SK-N-SH (cell line): ENCODE measurements around the gene NKD1. TPM values are rescaled to one million over a fixed set of nuclear protein-coding genes. Genes with fewer than 3 reads are reported as not detected.

Experiments used
- CTCF ChIA-PET: fragments of 300-600, 350-600 bp; formaldehyde crosslinking; extraction: SDS; loops from one replicate; lab custom pipeline; 2021; lab: Yijun Ruan, JAX
- POLR2A ChIA-PET: fragments of 350-600 bp; sonication (Branson Sonifier 250); formaldehyde crosslinking; extraction: SDS; loops from one replicate; lab custom pipeline; 2020; ENCODE audit warnings: antibody characterized with exemption, inconsistent platforms; lab: Yijun Ruan, JAX
- DNase-seq: peaks from one replicate; pipeline ENCODE4 v3.0.0; 2012
- H2AFZ ChIP-seq: fragments of 200-600 bp; sonication (generic); 2 replicates; pipeline ENCODE4 v1.8.1; 2016; ENCODE audit warnings: antibody characterized with exemption, mild to moderate bottlenecking, low read depth
- H3F3A ChIP-seq: fragments of 200-600 bp; sonication (generic); replicated peaks from 2 replicates; pipeline ENCODE3; 2016; ENCODE audit warnings: antibody characterized with exemption, mild to moderate bottlenecking; ENCODE audit not compliant: insufficient read depth
- H3K27ac ChIP-seq, 2 experiments: fragments of 200-500 bp in 1 of 2; fragments of 200-600 bp in 1 of 2; sonication (Bioruptor generic) in 1 of 2; sonication (generic), shearing (Covaris generic) in 1 of 2; 2 replicates each; pipeline versions ENCODE4 v1.5.1 to v1.6.1; 2014 to 2016; ENCODE audit warnings: low read depth in 2 of 2, inconsistent platforms in 1 of 2, low read length in 1 of 2, mild to moderate bottlenecking in 1 of 2, mixed read lengths in 1 of 2
- H3K27me3 ChIP-seq: fragments of 200-600 bp; sonication (generic), shearing (Covaris generic); 2 replicates; pipeline ENCODE4 v1.6.1; 2016; ENCODE audit warnings: mixed run types; ENCODE audit not compliant: insufficient read depth
- H3K36me3 ChIP-seq, 2 experiments: fragments of 200-500 bp in 1 of 2; fragments of 200-600 bp in 1 of 2; sonication (Bioruptor generic) in 1 of 2; sonication (generic) in 1 of 2; replicated peaks in 1 of 2; 2 replicates each; pipeline versions ENCODE3 to v1.5.1; 2014 to 2016; ENCODE audit warnings: low read length in 1 of 2, mild to moderate bottlenecking in 1 of 2; ENCODE audit not compliant: insufficient read depth in 2 of 2, control insufficient read depth in 1 of 2
- H3K4me1 ChIP-seq, 2 experiments: fragments of 200-500 bp in 1 of 2; fragments of 200-600 bp in 1 of 2; sonication (Bioruptor generic) in 1 of 2; sonication (generic), shearing (Covaris generic) in 1 of 2; 2 replicates each; pipeline versions ENCODE4 v1.5.1 to v1.6.1; 2014 to 2016; ENCODE audit warnings: low read depth in 1 of 2, low read length in 1 of 2, mixed run types in 1 of 2; ENCODE audit not compliant: insufficient read depth in 2 of 2, control insufficient read depth in 1 of 2
- H3K4me2 ChIP-seq: fragments of 200-600 bp; sonication (generic), shearing (Covaris generic); 2 replicates; pipeline ENCODE4 v1.6.1; 2017; ENCODE audit warnings: mixed run types
- H3K4me3 ChIP-seq, 2 experiments: fragments of 200-500 bp in 1 of 2; fragments of 200-600 bp in 1 of 2; sonication (Bioruptor generic) in 1 of 2; sonication (generic), shearing (Covaris generic) in 1 of 2; 2 replicates each; pipeline versions ENCODE4 v1.5.1 to v1.8.1; 2014 to 2016; ENCODE audit warnings: low read depth in 2 of 2, inconsistent platforms in 1 of 2, low read length in 1 of 2, mild to moderate bottlenecking in 1 of 2, mixed read lengths in 1 of 2, moderate library complexity in 1 of 2
- H3K79me2 ChIP-seq: fragments of 200-600 bp; sonication (generic); 2 replicates; pipeline ENCODE4 v1.8.1; 2017; ENCODE audit warnings: mild to moderate bottlenecking; ENCODE audit not compliant: insufficient read depth
- H3K9ac ChIP-seq: fragments of 200-600 bp; sonication (generic); 2 replicates; pipeline ENCODE4 v1.6.1; 2017; ENCODE audit warnings: mixed run types
- H3K9me2 ChIP-seq: fragments of 200-600 bp; sonication (generic); 2 replicates; pipeline ENCODE4 v1.6.1; 2017; ENCODE audit warnings: mixed run types
- H3K9me3 ChIP-seq: fragments of 200-600 bp; sonication (generic); 2 replicates; pipeline ENCODE4 v1.6.1; 2017; ENCODE audit warnings: mixed run types, mild to moderate bottlenecking, moderate library complexity
- H4K20me1 ChIP-seq: fragments of 200-600 bp; sonication (generic); 2 replicates; pipeline ENCODE4 v1.6.1; 2017; ENCODE audit warnings: mild to moderate bottlenecking, mixed run types; ENCODE audit not compliant: insufficient read depth
- CTCF ChIP-seq: fragments of 200-600 bp; sonication (generic); IDR thresholded peaks from 2 replicates; pipeline ENCODE4 v1.6.1; 2017; ENCODE audit warnings: antibody characterized with exemption, mild to moderate bottlenecking, moderate library complexity
- ELF1 ChIP-seq: IDR thresholded peaks from 2 replicates; pipeline ENCODE4 v1.4.0; 2012
- EP300 ChIP-seq, 2 experiments: IDR thresholded peaks; 2 replicates each; pipeline versions ENCODE4 v1.4.0 to v1.6.1; 2012; ENCODE audit warnings: borderline replicate concordance in 1 of 2, low read depth in 1 of 2, low read length in 1 of 2
- FOSL2 ChIP-seq: IDR thresholded peaks from 2 replicates; pipeline ENCODE4 v1.4.0; 2012; ENCODE audit warnings: low read depth, mild to moderate bottlenecking, moderate library complexity, borderline replicate concordance
- FOXM1 ChIP-seq: IDR thresholded peaks from 2 replicates; pipeline ENCODE4 v1.4.0; 2012; ENCODE audit warnings: low read depth, mild to moderate bottlenecking
- GATA2 ChIP-seq: sonication (generic); formaldehyde crosslinking; IDR thresholded peaks from 2 replicates; pipeline ENCODE4 v1.5.0; 2020; ENCODE audit warnings: mild to moderate bottlenecking, missing genetic modification reagents
- JUND ChIP-seq: IDR thresholded peaks from 2 replicates; pipeline ENCODE4 v1.4.0; 2012
- NRF1 ChIP-seq: IDR thresholded peaks from 2 replicates; pipeline ENCODE4 v1.6.1; 2012; ENCODE audit warnings: low read depth, mild to moderate bottlenecking, low read length
- RAD21 ChIP-seq: IDR thresholded peaks from 2 replicates; pipeline ENCODE4 v1.6.1; 2012; ENCODE audit warnings: mild to moderate bottlenecking, low read length
- RXRA ChIP-seq: IDR thresholded peaks from 2 replicates; pipeline ENCODE4 v1.4.0; 2012; ENCODE audit warnings: low read depth, mild to moderate bottlenecking, borderline replicate concordance
- YY1 ChIP-seq: IDR thresholded peaks from 2 replicates; pipeline ENCODE4 v1.4.0; 2012; ENCODE audit warnings: low read depth, mild to moderate bottlenecking
- WGBS: methylation state at CpG from one replicate; pipeline ENCODE4 v1.1.6; 2017; ENCODE audit warnings: low lambda C conversion rate; 5-methylcytosine and 5-hydroxymethylcytosine counted together
- polyA plus RNA-seq, 3 experiments: library from polyadenylated mRNA; depleted of rRNA; stranded (reverse); fragments of >200 nt; gene quantifications; 2 replicates each; pipeline ENCODE4 v1.2.3, GENCODE V29; 2012
- TF ChIP-seq, protein P1 (sequence below): IDR thresholded peaks from 2 replicates; pipeline ENCODE4 v1.6.1; 2012; ENCODE audit warnings: mild to moderate bottlenecking, low read depth, low read length, moderate library complexity
- TF ChIP-seq, protein P2 (sequence below): IDR thresholded peaks from 2 replicates; pipeline ENCODE4 v1.4.0; 2012; ENCODE audit warnings: low read depth
- TF ChIP-seq, protein P3 (sequence below): fragments of 150-350 bp; IDR thresholded peaks from 2 replicates; pipeline ENCODE4 v1.6.1; 2016; ENCODE audit warnings: mild to moderate bottlenecking, low read depth, low read length

NKD1 gene
- polyA plus RNA-seq, 1 of the 3 experiments (the other 2 are of a cell fraction): 0.02 TPM

GRCh38 chr16:50560903-50561863 is 13.0 kb downstream of the NKD1 start (continued):
- TF ChIP-seq, protein P1, sequence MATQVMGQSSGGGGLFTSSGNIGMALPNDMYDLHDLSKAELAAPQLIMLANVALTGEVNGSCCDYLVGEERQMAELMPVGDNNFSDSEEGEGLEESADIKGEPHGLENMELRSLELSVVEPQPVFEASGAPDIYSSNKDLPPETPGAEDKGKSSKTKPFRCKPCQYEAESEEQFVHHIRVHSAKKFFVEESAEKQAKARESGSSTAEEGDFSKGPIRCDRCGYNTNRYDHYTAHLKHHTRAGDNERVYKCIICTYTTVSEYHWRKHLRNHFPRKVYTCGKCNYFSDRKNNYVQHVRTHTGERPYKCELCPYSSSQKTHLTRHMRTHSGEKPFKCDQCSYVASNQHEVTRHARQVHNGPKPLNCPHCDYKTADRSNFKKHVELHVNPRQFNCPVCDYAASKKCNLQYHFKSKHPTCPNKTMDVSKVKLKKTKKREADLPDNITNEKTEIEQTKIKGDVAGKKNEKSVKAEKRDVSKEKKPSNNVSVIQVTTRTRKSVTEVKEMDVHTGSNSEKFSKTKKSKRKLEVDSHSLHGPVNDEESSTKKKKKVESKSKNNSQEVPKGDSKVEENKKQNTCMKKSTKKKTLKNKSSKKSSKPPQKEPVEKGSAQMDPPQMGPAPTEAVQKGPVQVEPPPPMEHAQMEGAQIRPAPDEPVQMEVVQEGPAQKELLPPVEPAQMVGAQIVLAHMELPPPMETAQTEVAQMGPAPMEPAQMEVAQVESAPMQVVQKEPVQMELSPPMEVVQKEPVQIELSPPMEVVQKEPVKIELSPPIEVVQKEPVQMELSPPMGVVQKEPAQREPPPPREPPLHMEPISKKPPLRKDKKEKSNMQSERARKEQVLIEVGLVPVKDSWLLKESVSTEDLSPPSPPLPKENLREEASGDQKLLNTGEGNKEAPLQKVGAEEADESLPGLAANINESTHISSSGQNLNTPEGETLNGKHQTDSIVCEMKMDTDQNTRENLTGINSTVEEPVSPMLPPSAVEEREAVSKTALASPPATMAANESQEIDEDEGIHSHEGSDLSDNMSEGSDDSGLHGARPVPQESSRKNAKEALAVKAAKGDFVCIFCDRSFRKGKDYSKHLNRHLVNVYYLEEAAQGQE: no peak
- no peak for TF ChIP-seq NRF1
- no peak for TF ChIP-seq RAD21
- no peak for TF ChIP-seq GATA2 (CRISPR knock-in tag)
- no peak for TF ChIP-seq FOXM1
- no peak for TF ChIP-seq JUND

GRCh38 chr16:50562657-50563056 is 14.5 kb downstream of the NKD1 start:
- Histone ChIP-seq H2AFZ (no peak overlapping the region), H3K9me3 (no peaks in the 10 kb centered on the region), H3K4me2 (no peak overlapping the region), H3K27me3 (no peaks in the 10 kb centered on the region), H3F3A (no peaks in the 10 kb centered on the region), H3K36me3 (no peaks in the 10 kb centered on the region), H3K27ac (no peak overlapping the region), H4K20me1 (no peaks in the 10 kb centered on the region), H3K9ac (no peak overlapping the region), H3K4me1 (peaks cover 0 to 2% of the 10 kb centered on the region in 2 experiments; a peak in 1 of 4 replicates), H3K4me3 (no peak overlapping the region), H3K79me2 (no peaks in the 10 kb centered on the region), H3K9me2 (no peaks in the 10 kb centered on the region)
- POLR2A ChIA-PET: no interaction called here
- CTCF ChIA-PET: no interaction called here
- WGBS: 34% methylated on average over 7 of the region's 7 CpGs
- DNase-seq: no peak
- TF ChIP-seq FOSL2 (no peak), EP300 (IDR thresholded peaks at IDR 0.05; ENCODE audit: borderline replicate concordance in 1 of 2, low read depth in 1 of 2, low read length in 1 of 2) (no peak), CTCF (no peak), YY1 (no peak), FOXM1 (no peak), RXRA (no peak), JUND (no peak), ELF1 (no peak)
- TF ChIP-seq, protein P2, sequence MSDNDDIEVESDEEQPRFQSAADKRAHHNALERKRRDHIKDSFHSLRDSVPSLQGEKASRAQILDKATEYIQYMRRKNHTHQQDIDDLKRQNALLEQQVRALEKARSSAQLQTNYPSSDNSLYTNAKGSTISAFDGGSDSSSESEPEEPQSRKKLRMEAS: no peak
- TF ChIP-seq, protein P3, sequence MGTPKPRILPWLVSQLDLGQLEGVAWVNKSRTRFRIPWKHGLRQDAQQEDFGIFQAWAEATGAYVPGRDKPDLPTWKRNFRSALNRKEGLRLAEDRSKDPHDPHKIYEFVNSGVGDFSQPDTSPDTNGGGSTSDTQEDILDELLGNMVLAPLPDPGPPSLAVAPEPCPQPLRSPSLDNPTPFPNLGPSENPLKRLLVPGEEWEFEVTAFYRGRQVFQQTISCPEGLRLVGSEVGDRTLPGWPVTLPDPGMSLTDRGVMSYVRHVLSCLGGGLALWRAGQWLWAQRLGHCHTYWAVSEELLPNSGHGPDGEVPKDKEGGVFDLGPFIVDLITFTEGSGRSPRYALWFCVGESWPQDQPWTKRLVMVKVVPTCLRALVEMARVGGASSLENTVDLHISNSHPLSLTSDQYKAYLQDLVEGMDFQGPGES: no peak
- TF ChIP-seq, protein P1: no peak
